HEK293T (cell line): ENCODE measurements around the gene PEX12.

ENCODE experiments used
- BHLHE40 ChIP-seq: fragments of 450-650 bp; IDR thresholded peaks from 2 replicates; pipeline ENCODE4 v1.6.1; 2016; ENCODE audit warnings: mild to moderate bottlenecking, moderate library complexity, borderline replicate concordance
- CTBP1 ChIP-seq: fragments of 450-650 bp; IDR thresholded peaks from 2 replicates; pipeline ENCODE4 v1.6.1; 2016; ENCODE audit warnings: borderline replicate concordance
- ELF4 ChIP-seq: fragments of 450-650 bp; IDR thresholded peaks from 2 replicates; pipeline ENCODE4 v1.6.1; 2017; ENCODE audit warnings: antibody characterized with exemption
- FOXK2 ChIP-seq: fragments of 450-650 bp; IDR thresholded peaks from 2 replicates; pipeline ENCODE4 v1.6.1; 2016; ENCODE audit warnings: mild to moderate bottlenecking
- FOXM1 ChIP-seq: fragments of 450-650 bp; IDR thresholded peaks from 2 replicates; pipeline ENCODE4 v1.6.1; 2017; ENCODE audit warnings: mild to moderate bottlenecking, borderline replicate concordance
- SP1 ChIP-seq: fragments of 450-650 bp; IDR thresholded peaks from 2 replicates; pipeline ENCODE4 v1.6.1; 2017

- TF ChIP-seq SP1 (no peak), FOXK2 (no peak), BHLHE40 (no peak), FOXM1 (no peak), ELF4 (no peak), CTBP1 (no peak)
Observed at GRCh38 chr17:35584061-35584460, 5.7 kb upstream of the PEX12 start.
